GM19468 (cell line): ENCODE data around the gene CD4.
"Not testable (repeated sequence)": the region's sequence is repeated elsewhere in the genome, so short reads cannot be mapped to it uniquely, and the experiment has no call there.

ENCODE experiments used
- ATAC-seq: cut with Tn5 transposase; IDR thresholded peaks from one replicate; pipeline ENCODE4 v1.9.1; 2021; ENCODE audit warnings: mild to moderate bottlenecking, moderate library complexity, moderate number of reproducible peaks; ENCODE audit not compliant: unreplicated experiment; ENCODE audit errors: extremely low read depth

The CD4 gene

GRCh38 chr12:6788972-6789924, at the start of gene CD4:
TSS of gene CD4 (plus strand) at chr12:6789528. CDS start at chr12:6800139, 10,611 bp downstream.
- ATAC-seq: no peak

GRCh38 chr12:6742080-6742479, 47.2 kb upstream of the CD4 start:
- not testable (repeated sequence) for ATAC-seq

GRCh38 chr12:6742834-6743233, 46.5 kb upstream of the CD4 start:
- no peak for ATAC-seq

- not testable (repeated sequence) for ATAC-seq
These were observed 46.0 kb upstream of the CD4 start for GRCh38 chr12:6743300-6743699.

- no peak for ATAC-seq
These were observed 43.4 kb upstream of the CD4 start for GRCh38 chr12:6745741-6746525.

- no peak for ATAC-seq
These were observed 42.1 kb upstream of the CD4 start for GRCh38 chr12:6747216-6747615.

GRCh38 chr12:6748761-6749160, 40.6 kb upstream of the CD4 start:
- no peak for ATAC-seq

- ATAC-seq: no peak
These were observed 38.8 kb upstream of the CD4 start for GRCh38 chr12:6750506-6750905.

- ATAC-seq: no peak
These were observed 37.6 kb upstream of the CD4 start for GRCh38 chr12:6751767-6752166.

- no peak for ATAC-seq
These were observed 37.0 kb upstream of the CD4 start for GRCh38 chr12:6752167-6752920.

- ATAC-seq: peak; percentile 67
These were observed 36.2 kb upstream of the CD4 start, which contains the start of gene MLF2 for GRCh38 chr12:6752921-6753771. TSS of gene MLF2 (minus strand) at chr12:6753141. CDS start at chr12:6752334, 807 bp downstream.

- no peak for ATAC-seq
These were observed 35.5 kb upstream of the CD4 start for GRCh38 chr12:6753772-6754356.

- ATAC-seq: no peak
These were observed 34.9 kb upstream of the CD4 start for GRCh38 chr12:6754411-6754810.

GRCh38 chr12:6757028-6757690, 32.2 kb upstream of the CD4 start:
- no peak for ATAC-seq

GRCh38 chr12:6758506-6759095, 30.7 kb upstream of the CD4 start:
- ATAC-seq: no peak

- ATAC-seq: no peak
These were observed 29.6 kb upstream of the CD4 start for GRCh38 chr12:6759741-6760140.

GRCh38 chr12:6763380-6763779, 25.9 kb upstream of the CD4 start:
- ATAC-seq: no peak
